GM23248 (cell line): ENCODE measurements around the gene CACNB2.

Experiments used
- EZH2 ChIP-seq: fragments of 200-600 bp; sonication (generic); IDR thresholded peaks from 2 replicates; pipeline ENCODE4 v1.6.1; 2018; ENCODE audit warnings: antibody characterized with exemption, mild to moderate bottlenecking; ENCODE audit not compliant: insufficient read depth, poor library complexity, severe bottlenecking
- EZH2phosphoT487 ChIP-seq: fragments of 200-600 bp; sonication (generic); IDR thresholded peaks from 2 replicates; pipeline ENCODE4 v1.6.1; 2018; ENCODE audit warnings: antibody characterized with exemption, moderate library complexity, mild to moderate bottlenecking, low read depth; ENCODE audit not compliant: insufficient read depth

GRCh38 chr10:18217577-18217976 is 77.4 kb downstream of the CACNB2 start:
- TF ChIP-seq EZH2 (no peak), EZH2phosphoT487 (no peak)
